Measurements from ENCODE around the gene NMRAL1.

The NMRAL1 gene

GRCh38 chr16:4420505-4421105, 53.8 kb downstream of the NMRAL1 start:
- no peak for DNase-seq

GRCh38 chr16:4419402-4419959, 54.9 kb downstream of the NMRAL1 start:
- DNase-seq, result no peak

GRCh38 chr16:4416200-4417032, 58.0 kb downstream of the NMRAL1 start, which contains the start of gene CORO7:
TSS of gene CORO7 (minus strand) at chr16:4416596. CDS start at chr16:4416518, 78 bp downstream.
- DNase-seq, result peak; percentile 98 to 99

- DNase-seq, result peak; percentile 62 to 68
Measured at GRCh38 chr16:4415538-4416199, 58.8 kb downstream of the NMRAL1 start.

- peak; percentile 80 to 84 for DNase-seq
Measured at GRCh38 chr16:4414187-4414917, 60.1 kb downstream of the NMRAL1 start.

GRCh38 chr16:4412854-4413253, 61.6 kb downstream of the NMRAL1 start:
- no peak for DNase-seq

- no peak for DNase-seq
Measured at GRCh38 chr16:4412159-4412558, 62.3 kb downstream of the NMRAL1 start.

Data from stimulated activated CD4-positive, alpha-beta T cell treated with anti-CD3 and anti-CD28 coated beads, Interleukin-2, amount 100 ng/mL, for 24 hours (primary cell).